NK-92 (cell line): ENCODE measurements around the gene MRC1.
"Not testable (repeated sequence)": the region's sequence is repeated elsewhere in the genome, so short reads cannot be mapped to it uniquely, and the experiment has no call there.

Experiments used
- DNase-seq: peaks from one replicate; lab custom pipeline; 2025; ENCODE audit not compliant: unreplicated experiment; lab: John Stamatoyannopoulos, UW

The MRC1 gene

GRCh38 chr10:17904564-17904963 is 95.4 kb downstream of the MRC1 start:
- no peak for DNase-seq

- no peak for DNase-seq
These were observed 96.3 kb downstream of the MRC1 start for GRCh38 chr10:17905491-17905890.

GRCh38 chr10:17906002-17906401 is 96.9 kb downstream of the MRC1 start:
- no peak for DNase-seq

- no peak for DNase-seq
These were observed 98.5 kb downstream of the MRC1 start for GRCh38 chr10:17907641-17908040.

- no peak for DNase-seq
These were observed 101.1 kb downstream of the MRC1 start for GRCh38 chr10:17910125-17910789.

- DNase-seq: no peak
These were observed 103.6 kb downstream of the MRC1 start for GRCh38 chr10:17912754-17913153.

- no peak for DNase-seq
These were observed 104.5 kb downstream of the MRC1 start for GRCh38 chr10:17913604-17914003.

GRCh38 chr10:17914169-17915045 is 105.3 kb downstream of the MRC1 start:
- DNase-seq: no peak

- DNase-seq: no peak
These were observed 106.0 kb downstream of the MRC1 start for GRCh38 chr10:17915181-17915580.

- DNase-seq: no peak
These were observed 109.2 kb downstream of the MRC1 start for GRCh38 chr10:17918187-17918903.

GRCh38 chr10:17921378-17921777 is 112.2 kb downstream of the MRC1 start:
- no peak for DNase-seq

GRCh38 chr10:17923728-17924127 is 114.6 kb downstream of the MRC1 start:
- no peak for DNase-seq

GRCh38 chr10:17943033-17943745 is 134.0 kb downstream of the MRC1 start:
- DNase-seq: no peak

GRCh38 chr10:17950269-17950668 is 141.1 kb downstream of the MRC1 start:
- not testable (repeated sequence) for DNase-seq

GRCh38 chr10:17950726-17951125 is 141.6 kb downstream of the MRC1 start:
- no peak for DNase-seq

- DNase-seq: no peak
These were observed 142.8 kb downstream of the MRC1 start, which contains the start of gene SLC39A12 for GRCh38 chr10:17951868-17952371. Gene SLC39A12 (plus strand): TSS chr10:17951918. CDS start chr10:17953277, 1,359 bp downstream.

GRCh38 chr10:17954372-17954771 is 145.2 kb downstream of the MRC1 start:
- not testable (repeated sequence) for DNase-seq

GRCh38 chr10:17954861-17955260 is 145.7 kb downstream of the MRC1 start:
- no peak for DNase-seq

- no peak for DNase-seq
These were observed 148.9 kb downstream of the MRC1 start for GRCh38 chr10:17958049-17958448.

GRCh38 chr10:17959870-17960269 is 150.7 kb downstream of the MRC1 start:
- DNase-seq: no peak
